Dedifferentiated amniotic fluid mesenchymal stem cell (primary cell): ENCODE data around the gene RDH12.
A peak's percentile ranks its signal among the peaks of the same experiment; 100 is the strongest.
"Not testable (repeated sequence)": the region's sequence is repeated elsewhere in the genome, so short reads cannot be mapped to it uniquely, and the experiment has no call there.

Source experiments
- DNase-seq: peaks from one replicate; pipeline ENCODE4 v3.0.0-alpha.2; 2016; ENCODE audit errors: extremely low spot score

The RDH12 gene

GRCh38 chr14:67701492-67701891, at the start of gene RDH12:
TSS of gene RDH12 (plus strand) at chr14:67701886. CDS start at chr14:67722643, 20,757 bp downstream.
- not testable (repeated sequence) for DNase-seq

GRCh38 chr14:67652189-67652588, 49.5 kb upstream of the RDH12 start:
- no peak for DNase-seq

DNA sequence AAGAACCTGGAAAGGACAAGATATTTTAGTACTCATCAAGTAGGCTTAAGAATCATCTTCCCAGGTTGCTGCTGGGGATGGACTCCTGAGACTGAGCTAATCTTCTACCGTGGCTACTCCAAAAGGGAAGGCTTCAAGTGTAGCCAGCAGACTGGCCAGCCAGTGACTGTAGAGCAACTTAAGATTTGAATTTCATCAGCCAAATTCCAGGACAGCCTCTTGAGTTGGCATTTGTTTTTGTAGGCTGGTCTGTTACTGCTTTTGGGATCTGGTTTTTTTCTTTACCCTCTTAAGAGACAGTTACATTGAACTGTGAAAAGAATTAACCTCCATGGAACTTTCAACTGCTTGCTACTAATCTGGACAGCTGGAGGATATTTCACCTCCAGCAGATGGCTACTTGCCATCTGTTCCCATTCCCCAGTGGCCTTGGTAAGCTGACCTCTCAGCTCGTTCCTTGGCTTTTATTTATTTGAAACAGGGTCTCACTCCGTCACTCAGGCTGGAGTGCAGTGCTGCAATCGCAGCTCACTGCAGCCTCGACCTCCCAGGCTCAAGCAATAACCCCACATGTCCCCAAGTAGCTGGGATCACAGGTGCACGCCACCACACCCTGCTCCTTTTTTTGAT, 47.9 kb upstream of the RDH12 start:
- peak; percentile 75 for DNase-seq

- DNase-seq: no peak
These were observed 38.1 kb upstream of the RDH12 start for GRCh38 chr14:67663633-67664032.

DNA sequence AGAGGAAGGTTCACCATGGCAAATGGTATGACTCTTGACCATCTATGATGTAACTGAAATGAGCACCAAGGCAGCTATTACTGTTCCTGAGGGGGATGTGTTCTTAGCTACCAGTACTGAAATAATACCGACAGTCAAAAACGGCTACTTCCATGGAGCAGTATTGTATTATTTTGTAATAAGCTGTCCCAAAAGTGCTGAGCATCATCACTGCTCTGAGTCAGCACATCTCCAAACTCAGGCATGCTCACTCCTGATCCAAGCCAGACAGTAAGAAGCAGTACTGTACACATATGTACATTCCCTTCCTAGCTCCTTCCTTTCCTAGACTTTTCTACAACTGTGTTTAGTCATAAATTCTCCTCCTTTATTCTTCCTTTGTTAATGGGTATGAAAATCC, 35.8 kb upstream of the RDH12 start:
- DNase-seq: peak; percentile 34

DNA sequence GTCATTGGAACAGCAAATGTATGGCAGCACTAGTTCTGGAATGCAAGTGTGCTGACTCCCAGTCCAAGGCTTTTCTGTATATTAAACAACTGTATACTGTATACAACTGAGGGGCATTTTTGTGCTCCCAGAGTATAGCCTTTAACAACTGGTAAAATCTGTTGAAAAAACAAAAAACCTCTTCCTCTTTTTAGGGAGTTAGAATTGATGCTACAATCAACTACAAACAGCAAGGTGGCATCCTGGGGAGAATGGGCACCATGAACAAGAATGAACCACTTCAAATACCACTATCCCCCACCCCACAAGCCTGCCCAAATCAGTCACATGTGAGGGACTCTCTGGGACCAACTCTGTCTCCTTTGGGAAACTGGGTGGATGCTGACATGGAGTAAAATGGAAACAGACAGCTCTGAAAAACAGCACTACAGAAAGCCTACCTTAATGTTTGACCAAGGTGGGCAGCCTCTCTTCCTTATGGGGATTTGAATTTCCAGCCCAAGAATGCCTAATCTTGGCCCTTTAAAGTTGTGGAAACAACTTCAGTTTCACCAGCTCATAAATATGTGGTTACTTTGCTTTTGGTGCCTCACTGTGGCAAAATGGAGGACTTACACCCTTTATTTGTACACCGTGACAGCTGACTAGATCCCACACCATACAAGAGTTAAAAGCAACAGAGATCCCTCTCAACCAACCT, 34.8 kb upstream of the RDH12 start:
- DNase-seq: peak; percentile 65

DNA sequence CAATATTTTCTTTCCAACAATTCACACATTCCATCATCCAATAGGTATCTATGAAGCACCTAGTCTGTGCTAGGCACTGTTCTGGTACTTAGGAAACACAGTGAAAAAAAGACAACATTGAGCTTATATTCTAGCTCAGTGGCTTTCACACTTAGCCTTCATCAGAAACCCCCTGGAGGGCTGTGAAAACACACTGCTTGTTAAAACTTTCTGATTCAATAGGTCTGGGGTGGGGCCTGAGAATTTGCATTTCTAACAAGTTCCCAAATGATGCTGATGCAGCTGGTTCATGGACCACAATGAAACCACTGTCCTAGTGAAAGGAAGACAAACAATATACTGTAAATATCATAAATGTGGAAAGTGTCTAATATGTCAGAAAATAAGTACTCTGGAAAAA, 33.1 kb upstream of the RDH12 start:
- no peak for DNase-seq

- no peak for DNase-seq
These were observed 28.2 kb upstream of the RDH12 start for GRCh38 chr14:67673451-67673850.

GRCh38 chr14:67674139-67674479, 27.6 kb upstream of the RDH12 start:
- DNase-seq: peak; percentile 57

- DNase-seq: peak; percentile 41
These were observed 27.0 kb upstream of the RDH12 start, which contains the start of gene VTI1B for GRCh38 chr14:67674480-67675218. TSS of gene VTI1B (minus strand) at chr14:67674632. CDS start at chr14:67674489, 143 bp downstream.

DNA sequence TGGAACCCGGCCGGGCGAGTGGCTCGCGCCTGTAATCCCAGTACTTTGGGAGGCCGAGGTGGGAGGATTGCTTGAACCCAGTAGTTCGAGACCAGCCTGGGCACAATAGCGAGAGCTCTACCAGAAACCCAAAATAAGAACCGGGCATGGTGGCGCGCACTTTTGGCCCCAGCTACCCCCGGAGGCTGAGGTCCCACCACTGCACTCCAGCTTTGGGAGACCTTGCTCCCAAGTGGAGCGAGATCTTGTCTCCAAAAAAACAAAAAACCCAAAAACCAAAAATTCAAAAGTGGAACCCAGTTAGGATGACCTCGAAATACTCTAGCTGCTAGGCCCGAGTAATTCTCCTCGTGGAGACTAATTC, 26.5 kb upstream of the RDH12 start:
- DNase-seq: no peak

GRCh38 chr14:67679006-67679405, 22.7 kb upstream of the RDH12 start:
- DNase-seq: no peak

GRCh38 chr14:67680121-67680602, 21.5 kb upstream of the RDH12 start:
- peak; percentile 50 for DNase-seq

GRCh38 chr14:67680941-67681340, 20.7 kb upstream of the RDH12 start:
- DNase-seq: no peak

DNA sequence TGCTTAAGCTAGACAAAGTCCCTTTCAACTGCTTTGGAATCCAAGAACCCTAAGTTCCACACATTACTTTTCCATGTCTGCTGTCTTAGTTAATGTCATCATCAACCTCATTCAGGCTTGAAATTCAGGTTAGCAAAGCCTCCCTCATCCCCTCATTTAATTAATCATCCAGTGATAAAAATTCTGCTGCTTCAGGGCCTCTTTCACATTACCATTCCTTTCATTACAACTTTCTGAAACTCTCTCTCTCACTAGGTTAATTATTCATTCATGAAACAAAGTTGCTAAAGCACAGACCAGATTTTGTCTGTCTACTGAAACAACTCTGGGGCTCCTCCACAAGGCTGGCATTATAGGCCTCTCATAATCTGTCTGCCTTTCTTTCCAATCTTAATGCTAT, 17.8 kb upstream of the RDH12 start:
- no peak for DNase-seq

- DNase-seq: no peak
These were observed 11.7 kb upstream of the RDH12 start for GRCh38 chr14:67690011-67690410.

DNA sequence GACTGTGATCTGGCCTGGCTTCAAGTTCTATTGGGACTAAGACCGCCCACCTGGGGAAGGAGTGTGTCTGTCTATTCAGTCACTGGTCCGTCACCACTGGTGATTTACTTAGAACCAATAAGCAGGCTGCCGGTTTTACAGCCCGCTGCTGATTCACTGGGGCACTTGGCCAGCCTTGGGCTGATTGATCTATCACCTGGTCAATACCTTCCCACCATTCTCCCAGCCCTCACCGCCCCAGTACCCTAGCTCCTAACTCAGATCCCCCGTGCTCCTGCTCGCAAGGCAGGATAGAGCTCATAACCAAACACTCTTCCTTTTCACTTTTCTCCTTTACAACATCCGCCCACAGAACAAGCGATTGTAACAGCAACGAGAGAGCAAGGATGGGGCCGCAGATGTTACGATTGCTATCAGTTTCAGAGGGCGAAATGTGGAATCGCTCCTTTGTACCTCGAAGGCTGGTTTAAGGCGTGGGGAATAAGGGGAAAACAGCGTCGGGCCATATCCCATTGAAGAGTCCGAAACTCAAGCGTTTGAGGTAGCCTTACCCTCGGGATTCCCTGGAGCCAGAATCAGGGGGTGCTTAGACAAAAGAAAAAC, 6.8 kb upstream of the RDH12 start:
- DNase-seq: peak; percentile 73

DNA sequence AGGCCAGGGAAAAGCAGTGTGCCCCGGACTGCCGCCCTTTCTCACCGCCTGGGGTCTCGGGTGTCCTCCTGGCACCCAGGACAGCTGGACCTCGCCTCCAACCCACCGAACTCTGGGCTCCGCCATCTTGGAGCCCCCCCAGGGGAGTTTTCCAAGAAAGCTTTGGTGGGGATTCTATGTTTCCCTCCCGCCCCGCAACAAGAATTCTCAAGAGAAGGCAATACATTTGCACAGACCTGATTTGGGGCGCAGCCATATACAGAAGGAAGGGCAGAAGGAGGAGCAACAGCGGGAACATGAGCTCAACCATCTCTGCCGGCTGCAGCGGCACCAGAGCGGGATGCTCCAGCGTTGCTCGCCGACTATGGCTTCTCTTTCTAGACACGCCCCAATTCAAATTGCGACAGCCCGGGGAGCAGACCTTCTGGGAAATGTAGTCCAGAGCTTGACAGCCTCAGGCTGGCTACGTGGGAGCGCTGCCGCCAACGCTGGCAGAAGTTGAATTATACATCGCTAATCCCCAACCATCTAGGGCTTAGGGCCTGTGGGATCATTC, 6.2 kb upstream of the RDH12 start, which contains the start of gene RDH11:
TSS of gene RDH11 (minus strand) at position 371 of the 556 bp plus-strand sequence. CDS start at position 310, 61 bp downstream.
- peak; percentile 91 for DNase-seq

DNA sequence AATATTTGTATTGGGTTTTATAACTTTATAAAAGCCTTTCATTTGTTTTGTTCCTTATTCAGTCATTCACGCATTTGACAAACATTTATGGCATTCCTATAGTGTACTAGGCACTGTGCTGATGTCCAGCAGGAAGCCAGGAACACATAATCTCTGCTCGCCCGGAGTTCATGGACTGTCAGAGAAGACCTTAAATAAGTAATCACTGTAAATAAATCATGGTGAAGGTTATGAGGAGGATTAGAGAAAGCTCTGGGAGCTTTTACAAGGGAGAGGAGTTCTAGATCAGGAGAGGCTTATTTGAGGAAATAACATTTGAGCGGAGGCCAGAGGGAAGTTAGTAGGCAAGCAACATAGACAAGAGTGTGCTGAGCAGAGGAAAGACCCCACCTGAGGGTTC, 4.7 kb upstream of the RDH12 start:
- no peak for DNase-seq

GRCh38 chr14:67698179-67698578, 3.5 kb upstream of the RDH12 start:
- DNase-seq: no peak

DNA sequence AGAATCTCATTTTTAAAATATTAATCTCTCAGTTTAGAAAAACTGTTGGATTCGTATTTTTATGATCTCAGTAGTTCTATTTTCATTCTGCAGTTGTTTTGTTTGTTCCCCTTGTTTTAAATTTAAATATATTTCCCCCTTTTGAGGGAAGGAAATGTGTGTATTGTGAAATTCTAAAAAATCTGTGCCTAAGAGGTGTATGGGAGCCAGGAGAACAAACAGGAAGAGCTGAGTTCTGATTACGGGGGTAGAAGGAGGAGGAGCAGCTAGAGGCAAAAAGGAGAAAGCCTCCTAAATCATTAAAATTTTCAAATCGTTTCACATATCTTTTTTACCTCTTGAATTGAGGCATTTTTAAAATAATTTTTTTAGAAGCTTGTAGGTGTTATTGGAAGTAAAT, 2.3 kb downstream of the RDH12 start:
- no peak for DNase-seq
